ENCODE measurements around the gene RARA. TPM values are rescaled to one million over a fixed set of nuclear protein-coding genes. Genes with fewer than 3 reads are reported as not detected.
"Not testable (repeated sequence)": the region's sequence is repeated elsewhere in the genome, so short reads cannot be mapped to it uniquely, and the experiment has no call there.

RARA gene
- total and polyA plus RNA-seq, 2 experiments from 2014 or later: 7.4 to 15.9 TPM

DNA sequence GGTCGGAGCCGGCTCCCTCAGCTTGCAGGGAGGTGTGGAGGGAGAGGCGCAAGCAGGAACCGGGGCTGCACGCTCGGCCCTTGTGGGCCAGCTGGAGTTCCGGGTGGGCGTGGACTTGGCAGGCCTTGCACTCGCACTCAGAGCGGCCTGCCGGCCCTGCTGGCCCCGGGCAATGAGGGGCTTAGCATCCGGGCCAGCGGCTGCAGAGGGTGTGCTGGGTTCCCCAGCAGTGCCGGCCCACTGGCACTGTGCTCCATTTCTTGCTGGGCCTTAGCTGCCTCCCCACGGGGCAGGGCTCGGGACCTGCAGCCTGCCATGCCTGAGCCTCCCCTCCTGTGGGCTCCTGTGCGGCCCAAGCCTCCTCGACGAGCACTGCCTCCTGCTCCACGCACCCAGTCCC is 66.8 kb downstream of the RARA start:
- not testable (repeated sequence) for H3K4me2 ChIP-seq; ATAC-seq; H3K79me2 ChIP-seq (replicated peaks; ENCODE audit: insufficient read depth); H3K27ac ChIP-seq (ENCODE audit: low read depth); H4K20me1 ChIP-seq (replicated peaks; ENCODE audit: insufficient read depth); H3K27ac Mint-ChIP-seq; H3K4me3 ChIP-seq; H3K27me3 ChIP-seq (ENCODE audit: insufficient read depth); H2AFZ ChIP-seq; H3K9me2 ChIP-seq (ENCODE audit: insufficient read depth); H3K4me1 Mint-ChIP-seq; H3K4me3 Mint-ChIP-seq; H3K4me1 ChIP-seq (ENCODE audit: insufficient read depth); DNase-seq (ENCODE audit: low spot score); H3F3A ChIP-seq (replicated peaks; ENCODE audit: low read depth); H3K36me3 ChIP-seq (ENCODE audit: insufficient read depth)
- peaks cover 14% of the 10 kb centered on the region for H3K9me3 Mint-ChIP-seq
- peaks cover 12% of the 10 kb centered on the region for H3K27me3 Mint-ChIP-seq (ENCODE audit: insufficient read depth, low read depth, poor library complexity)
- peaks cover 11% of the 10 kb centered on the region; the same call in 2 of the 3 replicates for H3K36me3 Mint-ChIP-seq (ENCODE audit: low read depth)

GRCh38 chr17:40376541-40376940 is 67.6 kb downstream of the RARA start:
- not testable (repeated sequence) for H3K9me2 ChIP-seq (ENCODE audit: insufficient read depth); H3K27me3 ChIP-seq (ENCODE audit: insufficient read depth); H3K9me3 Mint-ChIP-seq; H3K27ac ChIP-seq (ENCODE audit: low read depth); H3K4me2 ChIP-seq; H3K36me3 Mint-ChIP-seq (ENCODE audit: low read depth); H3K79me2 ChIP-seq (replicated peaks; ENCODE audit: insufficient read depth); H3K36me3 ChIP-seq (ENCODE audit: insufficient read depth); H3K27ac Mint-ChIP-seq; H4K20me1 ChIP-seq (replicated peaks; ENCODE audit: insufficient read depth); H3K4me1 Mint-ChIP-seq; H3K4me3 ChIP-seq; ATAC-seq; H3K4me1 ChIP-seq (ENCODE audit: insufficient read depth); H3K4me3 Mint-ChIP-seq; DNase-seq (ENCODE audit: low spot score); H3F3A ChIP-seq (replicated peaks; ENCODE audit: low read depth)
- peak overlapping the region; percentile 86 for H2AFZ ChIP-seq
- H3K27me3 Mint-ChIP-seq (ENCODE audit: insufficient read depth, low read depth, poor library complexity): peaks cover 12% of the 10 kb centered on the region

DNA sequence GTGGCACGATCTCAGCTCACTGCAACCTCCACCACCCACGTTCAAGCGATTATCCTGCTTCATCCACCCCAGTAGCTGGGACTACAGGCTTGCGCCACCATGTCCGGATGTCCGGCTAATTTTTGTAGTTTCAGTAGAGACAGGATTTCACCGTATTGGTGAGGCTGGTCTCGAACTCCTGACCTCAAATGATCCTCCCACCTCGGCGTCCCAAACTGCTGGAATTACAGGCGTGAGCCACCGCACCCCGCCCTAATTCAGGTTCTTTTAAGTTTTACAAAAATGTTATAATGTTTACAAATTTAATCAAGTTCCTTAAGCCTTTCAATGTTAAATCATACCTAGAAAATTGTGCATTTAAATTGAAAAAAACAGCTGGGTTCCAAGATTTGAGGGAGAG is 68.9 kb downstream of the RARA start:
- H3K4me1 ChIP-seq (ENCODE audit: insufficient read depth): peaks cover 7% of the 10 kb centered on the region; the same call in 1 of the 2 replicates
- no peaks in the 10 kb centered on the region for H3K9me2 ChIP-seq (ENCODE audit: insufficient read depth)
- 0 out of 3 replicates have a peak, but pooled peaks cover 8% of the 10 kb centered on the region for H3K36me3 Mint-ChIP-seq (ENCODE audit: low read depth)
- no peak overlapping the region for H3K27ac Mint-ChIP-seq
- H3K79me2 ChIP-seq (replicated peaks; ENCODE audit: insufficient read depth): no peaks in the 10 kb centered on the region
- no peak overlapping the region for H2AFZ ChIP-seq
- ATAC-seq (no peak), DNase-seq (ENCODE audit: low spot score) (no peak)
- no peak overlapping the region for H3K27ac ChIP-seq (ENCODE audit: low read depth)
- H3F3A ChIP-seq (replicated peaks; ENCODE audit: low read depth): peaks cover 8% of the 10 kb centered on the region; the same call in 1 of the 2 replicates
- H3K27me3 Mint-ChIP-seq (ENCODE audit: insufficient read depth, low read depth, poor library complexity): peaks cover 4% of the 10 kb centered on the region
- H3K4me1 Mint-ChIP-seq: peaks cover 7% of the 10 kb centered on the region
- no peak overlapping the region for H3K4me3 Mint-ChIP-seq
- H4K20me1 ChIP-seq (replicated peaks; ENCODE audit: insufficient read depth): no peaks in the 10 kb centered on the region
- no peak overlapping the region for H3K4me3 ChIP-seq
- H3K9me3 Mint-ChIP-seq: peaks cover 10% of the 10 kb centered on the region
- no peaks in the 10 kb centered on the region for H3K27me3 ChIP-seq (ENCODE audit: insufficient read depth)
- no peaks in the 10 kb centered on the region for H3K36me3 ChIP-seq (ENCODE audit: insufficient read depth)
- H3K4me2 ChIP-seq: no peak overlapping the region
- TF ChIP-seq ZNF462 (CRISPR knock-in tag; IDR thresholded peaks at IDR 0.05) (no peak), ZNF114 (CRISPR knock-in tag; IDR thresholded peaks at IDR 0.05) (no peak), CREB1 (CRISPR knock-in tag; IDR thresholded peaks at IDR 0.05; ENCODE audit: low read depth) (no peak), REST (IDR thresholded peaks at IDR 0.05; ENCODE audit: unreplicated experiment) (no peak), JUNB (IDR thresholded peaks at IDR 0.05; ENCODE audit: unreplicated experiment) (no peak), ETS1 (IDR thresholded peaks at IDR 0.05) (no peak)
